Stimulated activated CD4-positive, alpha-beta T cell treated with anti-CD3 and anti-CD28 coated beads, Interleukin-1b, Interleukin-23, amount 100 ng/mL, for 24 hours (primary cell): Measurements from ENCODE around the gene MAP7D2.

Source experiments
- DNase-seq, 4 experiments: peaks; one replicate each; pipeline ENCODE4 v3.0.0-alpha.2; 2020; ENCODE audit warnings: low read depth in 4 of 4, low spot score in 1 of 4

MAP7D2 gene

DNA sequence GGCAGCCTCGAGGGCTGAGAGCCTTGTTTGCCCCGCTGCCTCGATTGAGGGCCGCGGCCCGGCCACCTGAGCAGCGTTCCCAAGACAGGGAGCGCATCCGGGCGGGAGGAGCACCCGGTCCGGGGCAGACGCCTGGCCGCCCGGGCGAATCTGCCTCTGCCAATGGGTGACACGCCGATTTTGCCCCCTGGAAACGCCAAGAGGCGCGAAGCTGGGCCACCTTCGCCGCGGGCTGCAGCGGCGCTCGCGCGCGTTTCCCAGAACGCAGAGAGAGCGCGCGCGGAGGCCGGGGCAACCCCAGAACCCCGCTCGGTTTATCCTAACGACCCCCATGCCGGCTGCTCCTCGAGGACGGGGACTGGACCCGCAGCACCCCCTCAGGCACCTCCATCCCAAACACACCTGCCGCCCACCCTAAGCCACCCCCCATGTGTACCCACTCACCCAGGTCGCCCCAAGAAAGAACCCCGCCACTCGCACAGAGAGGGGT is 575 bp downstream of the MAP7D2 start:
- DNase-seq = no peak

DNA sequence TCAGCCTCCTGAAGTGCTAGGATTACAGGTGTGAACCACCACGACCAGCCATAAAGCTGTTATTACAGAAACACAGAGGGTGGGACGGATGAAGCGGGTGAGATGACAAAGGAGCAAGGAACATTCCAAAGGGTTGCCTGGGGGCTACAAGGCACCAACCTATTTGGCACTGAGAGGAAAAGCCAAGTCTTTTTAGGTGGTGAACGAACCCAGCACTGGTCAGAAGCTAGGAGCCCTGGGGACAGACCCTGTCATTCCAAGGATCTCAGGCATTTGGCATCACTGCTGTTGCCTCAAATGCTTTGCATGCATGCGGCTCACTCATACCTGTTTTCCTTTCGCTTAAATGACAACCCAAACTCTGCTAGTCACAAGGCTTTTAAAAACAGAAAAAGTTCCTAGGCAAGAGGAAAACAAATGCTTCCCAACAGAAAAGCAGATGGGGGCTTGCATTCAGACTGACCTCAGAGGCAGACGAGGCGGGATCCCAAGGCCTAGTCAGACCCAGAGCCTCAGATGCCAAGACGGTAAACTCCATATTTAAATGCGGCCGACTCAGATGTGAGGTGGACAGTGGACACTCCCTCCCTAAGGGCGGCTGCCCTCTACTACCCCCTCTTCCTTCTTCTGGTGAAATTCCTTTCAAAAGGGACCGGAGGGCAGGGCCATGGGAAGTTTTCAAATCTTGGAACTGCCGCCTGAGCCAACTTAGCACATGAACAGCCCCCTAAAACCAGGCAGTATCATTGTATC is 4.5 kb downstream of the MAP7D2 start:
- DNase-seq = no peak

DNA sequence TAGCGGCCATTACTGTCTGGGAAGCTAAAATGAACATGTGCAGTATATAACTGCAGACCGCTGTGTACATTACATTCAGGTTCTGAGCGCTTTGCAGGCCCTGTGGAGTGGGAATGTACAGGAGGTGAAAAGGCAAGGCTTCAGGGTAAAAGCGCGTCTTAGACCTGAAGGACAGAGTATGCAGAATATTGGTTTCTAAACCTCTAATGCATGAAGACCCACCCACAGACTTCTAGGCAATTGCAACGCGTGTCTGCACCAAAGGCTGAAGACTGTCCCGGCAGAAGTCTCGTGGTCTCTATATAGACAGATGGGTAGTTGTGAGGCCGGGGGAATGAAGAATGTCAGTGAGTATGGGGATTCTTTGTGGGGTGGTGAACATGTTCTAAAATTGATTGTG is 5.4 kb downstream of the MAP7D2 start:
- DNase-seq = no peak

DNA sequence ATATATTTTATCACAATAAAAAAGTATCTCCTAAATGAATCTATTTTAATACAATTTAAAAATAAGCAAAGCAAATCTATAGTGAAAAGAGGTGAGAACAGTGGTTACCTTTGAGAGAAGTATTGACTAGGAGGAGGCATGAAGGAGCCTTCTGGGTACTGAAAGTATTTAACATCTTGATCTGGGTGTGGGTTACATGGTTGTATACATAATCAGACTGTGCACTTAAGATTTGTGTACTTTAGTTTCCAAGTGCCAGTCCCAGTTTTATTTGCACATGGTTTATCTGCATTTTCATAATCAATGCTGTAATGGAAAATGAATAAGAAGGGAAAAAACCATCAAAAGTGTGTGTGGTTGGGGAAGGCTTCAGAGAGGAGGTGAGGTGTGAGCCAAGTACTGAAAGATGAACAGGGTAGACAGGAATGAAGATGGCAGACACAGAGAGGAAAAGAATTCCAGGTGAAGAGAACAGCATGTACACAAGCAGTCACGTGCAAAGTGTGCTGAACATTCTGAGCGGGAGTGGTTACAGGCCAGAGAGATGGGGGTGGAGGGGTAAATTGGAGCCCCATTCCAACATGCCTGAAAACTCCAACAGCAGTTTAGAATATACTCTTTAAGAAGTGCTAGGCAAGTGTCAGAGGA is 14.6 kb downstream of the MAP7D2 start:
- DNase-seq = no peak

DNA sequence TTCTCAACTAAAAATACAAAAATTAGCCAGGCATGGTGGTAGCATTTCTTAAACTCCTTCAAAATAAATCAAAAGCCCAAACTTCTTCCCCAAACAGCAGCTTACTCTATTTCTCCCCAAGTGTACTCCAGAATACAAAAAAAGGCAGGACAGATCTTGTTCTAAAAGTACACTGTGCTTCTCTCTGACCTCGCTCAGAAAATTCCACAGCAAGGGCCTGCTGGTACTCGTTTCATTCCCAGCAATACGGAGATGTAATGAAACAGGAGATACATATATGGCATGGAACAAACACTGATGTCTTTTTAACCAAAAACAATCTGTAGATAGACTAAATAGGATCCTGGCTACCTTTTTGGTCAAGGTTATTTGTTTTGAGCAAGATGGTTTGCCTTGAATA is 25.2 kb downstream of the MAP7D2 start:
- no peak for DNase-seq

DNA sequence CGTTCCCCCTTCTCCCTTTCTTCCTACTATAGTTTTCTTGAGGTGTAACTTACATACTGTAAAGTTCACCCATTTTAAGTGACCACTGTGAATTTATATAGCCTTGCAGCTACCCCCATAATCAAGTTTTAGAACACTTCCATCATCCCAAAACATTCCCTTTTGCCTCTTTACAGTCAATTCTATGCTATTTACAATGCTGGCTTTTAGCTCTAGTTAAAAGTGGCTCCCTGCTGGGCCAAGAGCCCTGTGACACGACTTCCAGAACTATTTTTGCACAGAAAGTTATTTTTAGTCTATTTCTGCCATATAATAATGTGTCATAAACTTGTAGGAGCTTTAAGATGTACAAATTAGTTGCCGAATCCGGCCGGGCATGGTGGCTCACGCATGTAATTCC is 26.9 kb downstream of the MAP7D2 start:
- no peak for DNase-seq

DNA sequence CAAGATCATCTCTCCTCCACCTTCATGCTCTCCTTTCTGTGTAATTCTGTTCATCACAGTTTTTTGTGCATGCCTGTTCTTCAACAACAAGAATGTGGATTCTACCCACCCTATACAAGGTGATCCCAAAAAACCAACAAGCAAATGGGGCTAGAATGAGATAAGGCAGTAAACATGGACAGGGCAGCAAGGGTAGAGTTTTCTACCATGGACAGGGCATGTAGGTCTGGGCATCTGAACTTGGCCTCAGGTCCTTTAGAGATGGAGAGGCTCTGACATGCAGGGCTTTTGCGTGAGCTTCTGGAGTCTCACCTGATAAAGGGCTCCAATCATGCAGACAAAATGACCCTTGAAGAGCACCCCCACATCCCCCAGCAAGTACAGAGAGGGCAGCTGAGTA is 36.4 kb downstream of the MAP7D2 start:
- no peak for DNase-seq

DNA sequence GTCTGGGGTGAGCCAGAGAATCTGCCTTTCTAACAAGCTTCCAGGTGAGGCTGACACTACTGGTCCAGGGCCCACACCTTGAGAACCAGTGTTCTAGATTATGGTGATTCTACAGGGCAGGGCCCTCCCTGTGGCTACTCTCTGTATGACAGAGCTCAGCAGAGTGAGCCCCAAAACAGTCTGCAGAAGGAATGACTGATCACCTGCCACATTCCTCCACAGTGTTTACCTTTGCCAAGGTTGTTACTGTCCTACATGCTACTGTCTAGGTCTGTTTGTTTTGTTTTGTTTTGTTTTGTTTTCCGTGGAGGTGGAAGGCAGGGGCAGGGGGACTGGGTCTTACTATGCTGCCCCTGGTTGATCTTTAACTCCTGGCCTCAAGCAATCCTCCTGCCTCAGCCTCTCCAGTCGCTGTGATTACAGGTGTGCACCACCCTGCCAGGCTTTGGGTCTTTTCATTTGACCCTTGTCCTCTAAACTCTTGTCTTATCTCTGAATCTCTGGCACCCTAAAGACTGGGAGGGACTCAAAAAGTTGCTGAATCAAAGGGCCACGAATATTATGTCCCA is 45.1 kb downstream of the MAP7D2 start:
- DNase-seq = no peak

DNA sequence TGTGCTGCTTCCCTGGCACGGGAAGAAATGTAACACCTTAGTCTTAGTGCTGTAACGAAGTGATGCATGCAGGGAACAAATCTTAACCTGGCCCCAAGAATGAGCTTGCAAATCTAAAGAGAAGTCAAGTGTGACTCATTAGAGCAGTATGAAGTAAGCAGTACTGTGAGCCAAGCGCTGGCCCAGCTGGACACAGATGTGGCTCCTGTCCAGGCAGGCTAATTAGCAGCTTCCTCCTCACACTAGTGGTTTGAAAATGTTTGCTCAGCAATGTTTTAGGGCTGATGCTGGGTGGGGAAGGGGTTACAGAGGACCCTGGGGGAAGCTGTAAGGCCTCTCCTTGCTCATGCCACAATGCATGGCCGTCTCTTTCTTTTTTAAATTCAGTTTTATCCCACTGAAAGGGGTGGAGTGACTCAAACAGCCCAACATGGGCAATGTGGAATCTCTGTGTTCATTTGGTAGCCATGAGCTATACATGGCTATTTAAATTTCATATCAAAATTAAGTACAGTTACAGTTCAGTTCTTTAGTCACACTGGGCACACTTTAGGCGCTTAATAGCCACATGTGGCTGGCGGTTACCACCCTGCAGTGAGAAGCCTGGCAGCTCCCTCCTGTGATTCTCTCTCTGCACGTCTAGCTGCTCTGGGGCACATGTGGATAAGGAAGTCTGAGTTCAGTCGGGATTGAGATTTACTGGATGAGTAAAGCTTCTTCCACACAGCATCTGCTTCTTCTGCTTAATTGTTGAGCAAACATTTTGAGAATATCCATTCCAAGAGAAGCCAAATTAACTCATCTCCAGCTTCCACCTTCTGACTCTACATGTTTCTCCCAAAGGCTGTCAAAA is 48.8 kb downstream of the MAP7D2 start:
- DNase-seq = no peak

DNA sequence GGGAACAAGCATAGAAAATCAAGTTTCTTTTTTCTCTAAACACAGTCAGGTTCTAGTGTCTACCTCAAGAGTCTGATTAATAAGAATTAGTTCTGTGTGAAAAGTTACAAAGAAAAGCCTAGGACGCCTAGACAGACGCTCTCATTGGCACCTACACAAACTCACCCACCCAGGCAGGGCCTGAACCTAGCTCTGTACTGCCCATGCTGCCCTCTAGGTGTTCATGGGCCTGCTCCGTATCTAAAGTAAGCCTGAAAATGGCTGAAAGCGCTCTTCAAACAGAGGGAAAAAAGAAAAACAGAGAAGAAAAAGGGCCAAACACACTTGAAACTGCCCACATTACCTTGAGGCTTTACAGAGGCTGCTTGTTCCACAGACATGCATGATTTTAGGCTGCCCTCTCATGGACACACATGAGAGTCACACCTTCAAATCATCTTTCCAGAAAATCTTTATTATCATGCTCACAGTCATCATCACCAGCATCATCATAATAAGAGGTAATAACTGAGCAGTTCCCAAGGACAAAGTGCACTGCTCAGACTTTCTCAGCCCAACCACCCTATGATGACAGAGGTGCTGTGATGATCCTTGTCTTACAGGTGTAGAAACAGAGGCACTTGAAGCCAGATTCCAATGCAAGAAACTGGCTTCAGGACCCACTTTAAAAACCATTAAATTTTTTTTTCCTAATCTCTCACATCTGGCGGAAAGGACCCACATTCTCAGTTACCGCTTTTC is 49.6 kb downstream of the MAP7D2 start:
- no peak for DNase-seq

DNA sequence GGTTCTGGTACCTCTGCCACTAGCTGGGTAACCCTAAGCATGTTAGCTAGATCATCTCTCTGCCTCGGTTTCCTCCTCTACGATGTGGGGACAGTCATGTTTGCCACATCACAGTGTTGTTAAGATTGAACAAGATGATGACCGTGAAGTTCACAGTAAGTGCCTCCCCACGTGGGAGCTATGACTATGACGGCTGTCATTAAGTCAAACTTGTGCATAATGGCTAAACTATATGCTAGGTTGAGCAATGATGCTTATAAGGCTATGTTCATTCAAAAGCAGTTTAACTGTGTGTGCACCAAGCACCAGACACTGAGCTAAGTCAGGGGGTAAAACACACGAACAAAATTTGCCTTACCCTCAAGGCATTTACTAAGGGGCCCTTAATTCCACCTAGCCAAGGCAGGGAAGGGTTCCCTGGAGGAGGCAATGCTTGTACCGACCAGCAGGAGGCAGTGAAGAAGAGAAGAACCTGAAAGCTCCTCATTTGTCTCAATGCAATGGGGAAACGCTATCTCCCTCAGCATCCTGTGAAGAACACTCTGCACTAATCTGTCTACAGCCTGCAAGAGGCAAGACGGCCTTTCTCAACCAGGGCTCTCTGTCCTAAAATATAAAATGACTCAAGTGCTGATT is 52.9 kb downstream of the MAP7D2 start:
- DNase-seq = no peak

DNA sequence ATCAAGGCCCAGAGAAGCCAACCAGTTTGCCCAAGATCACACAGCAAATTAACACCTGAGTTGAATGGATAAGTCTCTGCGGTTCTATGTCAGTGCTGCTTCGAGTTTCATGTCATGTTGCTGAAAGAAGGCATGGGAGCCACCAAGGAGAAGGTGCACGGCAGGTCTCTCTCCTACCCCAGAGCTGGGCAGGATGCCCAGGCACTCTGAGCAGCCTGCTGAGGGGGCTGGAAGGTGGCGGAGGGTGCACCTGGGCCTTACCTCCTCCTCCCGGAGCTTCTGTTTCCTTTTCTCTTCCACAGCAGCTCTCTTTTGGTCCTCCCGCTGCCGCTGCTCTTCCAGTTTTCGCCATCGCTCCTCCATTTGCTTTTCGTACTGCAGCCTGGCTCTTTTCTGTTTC is 53.6 kb downstream of the MAP7D2 start:
- DNase-seq = no peak

DNA sequence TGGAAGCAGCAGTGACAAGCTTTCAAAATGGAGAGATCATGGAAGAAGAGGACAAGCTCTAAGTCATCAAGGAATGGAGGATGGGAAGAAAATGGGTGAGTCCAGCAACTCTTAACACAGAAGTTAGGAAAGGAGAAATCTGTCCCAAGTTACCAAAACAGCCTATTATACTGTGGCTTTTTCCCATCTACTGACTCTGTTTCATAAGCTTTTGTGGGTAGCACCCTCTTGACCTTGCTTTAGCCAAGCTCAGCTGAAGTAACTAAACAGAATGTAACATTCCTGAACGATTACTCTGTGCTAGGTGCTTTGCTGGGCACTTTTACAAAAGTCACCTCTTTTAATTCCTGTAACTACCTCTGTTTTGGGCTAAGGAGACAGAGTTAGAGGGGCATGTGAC is 54.9 kb downstream of the MAP7D2 start:
- no peak for DNase-seq

DNA sequence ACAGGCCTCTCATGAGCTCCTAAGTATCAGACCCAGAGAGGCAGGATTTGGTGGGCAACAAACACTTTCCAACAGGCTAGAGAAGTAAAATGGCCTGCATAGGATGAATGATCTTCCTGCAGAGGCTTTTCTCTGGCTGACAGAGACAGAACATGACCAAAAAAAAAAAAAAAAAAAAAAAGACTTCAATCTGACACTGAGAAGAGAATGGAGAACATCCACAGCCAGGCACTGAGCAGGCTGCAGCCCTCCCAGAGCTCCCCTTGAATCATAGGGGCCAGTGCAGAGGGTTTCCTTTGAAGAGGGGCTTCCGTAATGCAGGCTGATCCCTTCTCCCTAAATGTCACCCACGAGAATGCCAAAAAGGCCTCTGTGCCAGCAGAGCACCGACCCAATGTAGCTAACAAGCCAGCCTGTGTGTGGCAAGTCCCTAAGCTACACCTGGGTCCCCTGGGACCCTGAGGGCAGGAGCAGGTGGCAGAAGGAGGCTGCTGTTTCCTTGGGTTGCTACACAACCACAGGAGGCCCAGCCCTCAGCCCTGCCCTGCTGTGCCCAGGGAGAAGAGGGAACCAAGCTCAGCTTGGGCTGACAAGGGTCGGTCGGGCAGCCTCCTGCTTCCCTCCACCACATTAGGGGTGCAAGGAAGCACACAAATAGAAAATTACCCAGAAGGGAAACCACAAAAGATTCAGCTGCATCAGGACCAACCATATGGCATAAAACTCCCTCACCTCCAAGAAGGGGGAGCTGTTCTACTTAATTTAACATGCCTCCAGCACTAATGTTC is 55.6 kb downstream of the MAP7D2 start:
- no peak for DNase-seq

DNA sequence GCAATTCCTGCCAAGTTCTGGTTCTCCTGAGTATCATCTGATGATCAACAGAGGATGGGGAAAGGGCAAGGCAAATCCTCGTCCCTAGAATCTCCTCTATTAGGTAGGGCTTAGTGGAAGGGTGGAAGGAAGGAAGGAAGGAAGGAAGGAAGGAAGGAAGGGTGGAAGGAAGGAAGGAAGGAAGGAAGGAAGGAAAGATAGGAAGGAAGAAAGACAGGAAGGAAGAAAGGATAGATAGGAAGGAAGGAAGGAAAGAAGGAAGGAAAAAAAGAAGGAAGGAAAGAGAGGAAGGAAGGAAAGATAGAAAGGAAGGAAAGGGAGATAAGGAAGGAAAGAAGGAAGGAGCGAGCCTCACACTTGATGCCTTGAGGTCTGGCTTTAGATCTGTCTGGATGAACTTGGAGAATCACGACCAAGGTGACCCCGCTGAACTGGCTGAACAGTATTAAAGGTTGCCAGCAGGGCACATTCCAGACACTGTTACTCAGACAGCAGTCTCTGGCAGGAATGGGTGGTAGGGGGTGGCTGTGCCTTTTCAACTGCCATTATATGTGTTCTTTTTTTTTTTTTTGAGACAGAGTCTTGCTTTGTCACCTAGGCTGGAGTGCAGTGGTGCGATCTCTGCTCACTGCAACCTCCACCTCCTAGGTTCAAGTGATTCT is 57.1 kb downstream of the MAP7D2 start:
- DNase-seq = no peak

DNA sequence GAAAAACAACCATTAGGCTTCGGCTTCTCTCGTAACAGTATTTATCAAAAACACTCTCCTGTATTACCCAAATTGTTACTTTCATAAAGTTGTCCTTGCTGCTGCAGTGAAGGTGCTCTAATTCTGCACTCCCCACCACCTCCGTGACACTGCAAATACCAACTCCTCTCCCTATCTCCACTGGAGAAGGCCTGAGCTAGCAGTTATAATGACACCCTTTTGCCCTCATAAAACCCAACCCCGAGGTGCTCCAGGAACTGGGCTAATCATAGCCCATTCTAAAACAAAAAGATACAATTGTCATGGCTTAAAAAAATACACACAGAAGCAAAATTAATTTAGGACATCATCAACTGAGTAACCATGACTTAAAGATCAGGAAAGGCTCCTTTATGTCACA is 59.2 kb downstream of the MAP7D2 start:
- no peak for DNase-seq

DNA sequence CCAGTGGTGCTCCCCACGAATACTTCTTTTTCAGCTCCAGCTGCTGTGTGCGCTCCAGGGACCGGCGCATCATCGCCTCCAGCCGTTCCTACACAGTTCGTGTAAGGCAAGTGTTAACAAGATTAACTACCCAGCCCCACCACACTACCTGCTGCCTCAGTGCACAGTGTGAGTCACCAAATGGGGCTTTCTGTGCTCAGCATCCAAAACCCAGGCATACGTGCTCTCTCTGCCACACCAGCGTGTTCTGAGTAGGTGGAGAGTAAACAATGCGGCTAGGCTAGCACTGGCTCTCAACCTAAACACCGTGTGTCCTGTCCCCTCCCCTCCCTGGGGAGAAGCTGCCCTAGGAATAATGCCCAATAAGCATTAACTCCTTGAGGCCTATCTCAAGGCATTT is 60.0 kb downstream of the MAP7D2 start:
- DNase-seq = no peak

DNA sequence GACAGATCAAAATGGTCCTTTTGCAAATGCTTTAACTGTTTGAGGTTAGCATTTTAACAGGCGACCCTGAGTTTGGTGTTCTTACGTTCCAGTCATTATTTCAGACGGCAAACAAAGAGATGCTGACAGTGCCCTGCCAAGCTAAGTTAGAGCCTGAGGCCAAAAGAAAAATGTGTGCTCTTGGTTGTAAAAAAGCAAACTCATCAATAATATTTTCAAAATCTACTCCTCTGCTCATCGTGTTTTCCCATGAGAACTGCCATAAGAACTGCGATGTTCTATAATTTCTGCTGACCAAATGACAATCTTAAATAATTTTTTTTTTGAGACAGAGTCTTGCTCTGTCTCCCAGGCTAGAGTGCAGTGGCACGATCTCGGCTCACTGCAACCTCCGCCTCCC is 63.2 kb downstream of the MAP7D2 start:
- no peak for DNase-seq

DNA sequence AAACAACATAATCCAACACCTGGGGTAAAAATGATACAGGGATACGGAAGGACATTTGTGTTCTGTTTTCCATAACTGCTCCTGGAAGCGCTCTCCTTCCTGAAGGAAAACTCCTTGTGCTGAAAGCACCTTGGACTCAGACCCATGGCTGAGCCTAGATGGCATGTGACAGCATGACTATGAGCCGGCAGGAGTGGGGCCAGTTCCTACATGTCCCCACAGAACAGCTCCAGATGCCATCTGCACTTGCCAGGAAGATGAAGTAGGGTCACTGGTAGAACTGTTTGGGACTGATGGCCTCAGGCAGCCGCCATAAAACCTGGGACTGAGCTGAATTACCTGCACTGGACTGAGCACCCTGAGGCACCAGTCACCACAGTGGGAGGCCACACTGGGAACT is 69.8 kb downstream of the MAP7D2 start:
- DNase-seq = no peak
